HepG2 (cell line): ENCODE results near the gene VPS9D1. TPM values are rescaled to one million over a fixed set of nuclear protein-coding genes. Genes with fewer than 3 reads are reported as not detected.

ENCODE experiments used
- AHR ChIP-seq: IDR thresholded peaks from 2 replicates; pipeline ENCODE4 v1.6.1; 2018; ENCODE audit warnings: missing genetic modification reagents, missing compliant biosample characterization
- EP300 ChIP-seq, 3 experiments: sonication (generic) in 1 of 3; formaldehyde crosslinking in 1 of 3; IDR thresholded peaks; 2 replicates each; pipeline versions ENCODE4 v1.5.1 to v1.6.1; 2011 to 2020; ENCODE audit warnings: low read depth in 2 of 3, low read length in 2 of 3, borderline replicate concordance in 1 of 3, improper control_type of control experiment in 1 of 3, mild to moderate bottlenecking in 1 of 3, missing genetic modification reagents in 1 of 3, moderate library complexity in 1 of 3
- GABPA ChIP-seq, 2 experiments: IDR thresholded peaks; 2 replicates each; pipeline ENCODE4 v1.6.1; 2011 to 2016; ENCODE audit warnings: low read depth in 2 of 2, low read length in 1 of 2, missing biosample characterization in 1 of 2, missing genetic modification characterization in 1 of 2
- KLF12 ChIP-seq: sonication (generic); formaldehyde crosslinking; IDR thresholded peaks from 2 replicates; pipeline ENCODE4 v1.4.0; 2020; ENCODE audit warnings: missing genetic modification reagents, borderline replicate concordance
- MIER2 ChIP-seq: IDR thresholded peaks from 2 replicates; pipeline ENCODE4 v1.6.1; 2016; ENCODE audit warnings: missing biosample characterization, missing genetic modification reagents
- NFKBIZ ChIP-seq: IDR thresholded peaks from 2 replicates; pipeline ENCODE4 v1.6.1; 2018; ENCODE audit warnings: missing genetic modification reagents, missing compliant biosample characterization
- PHF8 ChIP-seq: sonication (generic); formaldehyde crosslinking; IDR thresholded peaks from 2 replicates; pipeline ENCODE4 v1.5.0; 2020; ENCODE audit warnings: missing genetic modification reagents
- PPARG ChIP-seq: conservative IDR thresholded peaks from 2 replicates; pipeline ENCODE4 v1.6.1; 2016; ENCODE audit warnings: missing biosample characterization, missing genetic modification reagents
- SIX1 ChIP-seq: sonication (generic); formaldehyde crosslinking; IDR thresholded peaks from 2 replicates; pipeline ENCODE4 v1.4.0; 2020; ENCODE audit warnings: missing genetic modification reagents, borderline replicate concordance
- SMAD9 ChIP-seq: sonication (generic); formaldehyde crosslinking; IDR thresholded peaks from 2 replicates; pipeline ENCODE4 v1.5.1; 2020; ENCODE audit warnings: mild to moderate bottlenecking, missing genetic modification reagents
- TMF1 ChIP-seq: sonication (generic); formaldehyde crosslinking; IDR thresholded peaks from 2 replicates; pipeline ENCODE4 v1.8.1; 2022; ENCODE audit warnings: low read depth, missing genetic modification reagents
- XBP1 ChIP-seq: sonication (generic); formaldehyde crosslinking; IDR thresholded peaks from 2 replicates; pipeline ENCODE4 v1.5.0; 2020; ENCODE audit warnings: missing genetic modification reagents
- ZBTB7A ChIP-seq: sonication (generic); formaldehyde crosslinking; IDR thresholded peaks from 2 replicates; pipeline ENCODE4 v1.8.0; 2022; ENCODE audit warnings: mild to moderate bottlenecking, missing genetic modification reagents
- ZNF101 ChIP-seq: sonication (generic); formaldehyde crosslinking; IDR thresholded peaks from 2 replicates; pipeline ENCODE4 v1.4.0; 2020; ENCODE audit warnings: mild to moderate bottlenecking, low read depth, missing genetic modification reagents, borderline replicate concordance
- ZNF343 ChIP-seq: sonication (generic); formaldehyde crosslinking; IDR thresholded peaks from 2 replicates; pipeline ENCODE4 v1.4.0; 2020; ENCODE audit warnings: mild to moderate bottlenecking, missing genetic modification reagents
- ZNF619 ChIP-seq: sonication (generic); formaldehyde crosslinking; IDR thresholded peaks from 2 replicates; pipeline ENCODE4 v1.4.0; 2020; ENCODE audit warnings: mild to moderate bottlenecking, missing genetic modification reagents
- ZNF891 ChIP-seq: sonication (generic); formaldehyde crosslinking; IDR thresholded peaks from 2 replicates; pipeline ENCODE4 v1.5.0; 2020; ENCODE audit warnings: mild to moderate bottlenecking, missing genetic modification reagents
- ZSCAN20 ChIP-seq: sonication (generic); formaldehyde crosslinking; IDR thresholded peaks from 2 replicates; pipeline ENCODE4 v1.4.0; 2020; ENCODE audit warnings: missing genetic modification reagents, mild to moderate bottlenecking, borderline replicate concordance
- polyA plus RNA-seq, 8 experiments: library from polyadenylated mRNA; depleted of rRNA in 3 of 8; stranded (reverse) in 7 of 8; unstranded in 1 of 8; fragments of >200 nt; fragmentation: Illumina TruSeq in 4 of 8; extraction: Trizol in 4 of 8; gene quantifications; 2 replicates each; pipeline versions ENCODE4 v1.2.1 to v1.2.3, GENCODE V29; 2011 to 2016; ENCODE audit warnings: low read depth in 4 of 8, missing spikeins in 1 of 8, mixed read lengths in 1 of 8; ENCODE audit not compliant: insufficient read depth in 1 of 8
- total RNA-seq, 5 experiments: library from RNA; depleted of rRNA; stranded (reverse); fragments of >200 nt; fragmentation: Illumina TruSeq; extraction: Trizol; gene quantifications; 2 replicates each; pipeline ENCODE4 v1.2.3, GENCODE V29; 2016; ENCODE audit warnings: low read depth in 1 of 5
- TF ChIP-seq, protein P1 (sequence below): IDR thresholded peaks from 2 replicates; pipeline ENCODE4 v1.6.1; 2016; ENCODE audit warnings: missing compliant biosample characterization, missing genetic modification reagents, borderline replicate concordance
- TF ChIP-seq, protein P2 (sequence below): sonication (generic); formaldehyde crosslinking; IDR thresholded peaks from 2 replicates; pipeline ENCODE4 v1.4.0; 2020; ENCODE audit warnings: missing genetic modification reagents, mild to moderate bottlenecking, borderline replicate concordance
- TF ChIP-seq, protein P3 (sequence below): IDR thresholded peaks from 2 replicates; pipeline ENCODE4 v1.6.1; 2018; ENCODE audit warnings: missing genetic modification reagents
- TF ChIP-seq, protein P4 (sequence below): sonication (generic); formaldehyde crosslinking; conservative IDR thresholded peaks from 2 replicates; pipeline ENCODE4 v1.8.0; 2022; ENCODE audit warnings: low read depth, missing genetic modification reagents
- TF ChIP-seq, protein P5 (sequence below): sonication (generic); formaldehyde crosslinking; IDR thresholded peaks from 2 replicates; pipeline ENCODE4 v1.8.0; 2022; ENCODE audit warnings: mild to moderate bottlenecking, missing genetic modification reagents, borderline replicate concordance

VPS9D1 gene
- total and polyA plus RNA-seq, 2 of the 13 experiments (the other 11 are each of a cell fraction or from before 2014, with no cell fraction given): 10.1 to 13.2 TPM

DNA sequence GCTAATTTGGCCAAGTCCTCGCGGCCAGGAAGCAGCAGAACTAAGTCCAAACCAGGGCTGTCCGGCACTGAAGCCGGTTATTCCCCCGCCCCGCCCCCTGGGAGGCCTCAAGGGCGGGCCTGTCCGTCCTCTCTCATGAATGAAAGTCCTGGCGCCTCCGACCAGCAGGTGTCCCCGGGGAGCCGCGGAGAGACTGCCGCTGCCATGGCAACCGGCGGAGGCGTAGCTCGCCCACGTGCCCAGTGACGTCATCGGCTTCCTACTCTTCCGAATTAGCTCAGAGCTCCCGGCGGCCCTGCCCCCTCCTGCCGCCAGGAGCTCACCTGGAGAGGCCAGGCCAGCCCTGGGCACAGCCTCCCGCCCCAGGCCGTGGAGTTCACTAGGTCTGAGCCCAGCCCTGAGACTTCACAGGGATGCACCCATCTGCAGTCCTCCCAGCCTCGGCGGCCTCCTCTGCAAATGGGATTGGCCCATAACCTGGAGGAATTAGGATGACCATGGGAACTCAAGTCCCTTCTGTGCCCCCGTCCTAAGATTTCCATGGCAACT is 20.5 kb downstream of the VPS9D1 start (continued):
- no peak for TF ChIP-seq PPARG (CRISPR knock-in tag)
- TF ChIP-seq ZNF891 (CRISPR knock-in tag): no peak
- TF ChIP-seq PHF8 (CRISPR knock-in tag): no peak; the same call in none of the 2 replicates
- TF ChIP-seq MIER2 (CRISPR knock-in tag): peak; percentile 45; the same call in 1 of the 2 replicates
- TF ChIP-seq, protein P1, sequence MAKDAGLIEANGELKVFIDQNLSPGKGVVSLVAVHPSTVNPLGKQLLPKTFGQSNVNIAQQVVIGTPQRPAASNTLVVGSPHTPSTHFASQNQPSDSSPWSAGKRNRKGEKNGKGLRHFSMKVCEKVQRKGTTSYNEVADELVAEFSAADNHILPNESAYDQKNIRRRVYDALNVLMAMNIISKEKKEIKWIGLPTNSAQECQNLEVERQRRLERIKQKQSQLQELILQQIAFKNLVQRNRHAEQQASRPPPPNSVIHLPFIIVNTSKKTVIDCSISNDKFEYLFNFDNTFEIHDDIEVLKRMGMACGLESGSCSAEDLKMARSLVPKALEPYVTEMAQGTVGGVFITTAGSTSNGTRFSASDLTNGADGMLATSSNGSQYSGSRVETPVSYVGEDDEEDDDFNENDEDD: peak; percentile 54; the same call in 1 of the 2 replicates
- TF ChIP-seq AHR (CRISPR knock-in tag): no peak; the same call in 1 of the 2 replicates
- TF ChIP-seq NFKBIZ (CRISPR knock-in tag): 0 out of 2 replicates have a peak, but pooled peaks have one; percentile 59
- TF ChIP-seq SIX1 (CRISPR knock-in tag): peak; percentile 58; the same call in 1 of the 2 replicates
- TF ChIP-seq ZNF343 (CRISPR knock-in tag): peak; percentile 80; the same call in 1 of the 2 replicates
- TF ChIP-seq GABPA (IDR thresholded peaks at IDR 0.05; ENCODE audit: low read depth, low read length): no peak
- TF ChIP-seq GABPA (CRISPR knock-in tag; IDR thresholded peaks at IDR 0.05; ENCODE audit: low read depth): no peak
- peak; percentile 56; the same call in 1 of the 2 replicates for TF ChIP-seq XBP1 (CRISPR knock-in tag)
- TF ChIP-seq ZNF101 (CRISPR knock-in tag): no peak
- TF ChIP-seq, protein P2, sequence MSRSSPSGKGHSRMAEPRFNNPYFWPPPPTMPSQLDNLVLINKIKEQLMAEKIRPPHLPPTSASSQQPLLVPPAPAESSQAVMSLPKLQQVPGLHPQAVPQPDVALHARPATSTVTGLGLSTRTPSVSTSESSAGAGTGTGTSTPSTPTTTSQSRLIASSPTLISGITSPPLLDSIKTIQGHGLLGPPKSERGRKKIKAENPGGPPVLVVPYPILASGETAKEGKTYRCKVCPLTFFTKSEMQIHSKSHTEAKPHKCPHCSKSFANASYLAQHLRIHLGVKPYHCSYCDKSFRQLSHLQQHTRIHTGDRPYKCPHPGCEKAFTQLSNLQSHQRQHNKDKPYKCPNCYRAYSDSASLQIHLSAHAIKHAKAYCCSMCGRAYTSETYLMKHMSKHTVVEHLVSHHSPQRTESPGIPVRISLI: no peak
- peak; percentile 70 for TF ChIP-seq ZSCAN20 (CRISPR knock-in tag)
- TF ChIP-seq SMAD9 (CRISPR knock-in tag): no peak
- TF ChIP-seq, protein P3, sequence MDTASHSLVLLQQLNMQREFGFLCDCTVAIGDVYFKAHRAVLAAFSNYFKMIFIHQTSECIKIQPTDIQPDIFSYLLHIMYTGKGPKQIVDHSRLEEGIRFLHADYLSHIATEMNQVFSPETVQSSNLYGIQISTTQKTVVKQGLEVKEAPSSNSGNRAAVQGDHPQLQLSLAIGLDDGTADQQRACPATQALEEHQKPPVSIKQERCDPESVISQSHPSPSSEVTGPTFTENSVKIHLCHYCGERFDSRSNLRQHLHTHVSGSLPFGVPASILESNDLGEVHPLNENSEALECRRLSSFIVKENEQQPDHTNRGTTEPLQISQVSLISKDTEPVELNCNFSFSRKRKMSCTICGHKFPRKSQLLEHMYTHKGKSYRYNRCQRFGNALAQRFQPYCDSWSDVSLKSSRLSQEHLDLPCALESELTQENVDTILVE: no peak; the same call in 1 of the 2 replicates
- TF ChIP-seq TMF1 (CRISPR knock-in tag): peak; percentile 84; the same call in 1 of the 2 replicates
- TF ChIP-seq KLF12 (CRISPR knock-in tag): peak; percentile 81; the same call in 1 of the 2 replicates
- TF ChIP-seq EP300 (IDR thresholded peaks at IDR 0.05; ENCODE audit: low read depth in 2 of 2, low read length in 2 of 2): peak in 1 of 2 experiments; percentile 53; a peak in 1 of 4 replicates
- TF ChIP-seq EP300 (CRISPR knock-in tag; IDR thresholded peaks at IDR 0.05; ENCODE audit: borderline replicate concordance): peak; percentile 27; the same call in 1 of the 2 replicates
- TF ChIP-seq, protein P4, sequence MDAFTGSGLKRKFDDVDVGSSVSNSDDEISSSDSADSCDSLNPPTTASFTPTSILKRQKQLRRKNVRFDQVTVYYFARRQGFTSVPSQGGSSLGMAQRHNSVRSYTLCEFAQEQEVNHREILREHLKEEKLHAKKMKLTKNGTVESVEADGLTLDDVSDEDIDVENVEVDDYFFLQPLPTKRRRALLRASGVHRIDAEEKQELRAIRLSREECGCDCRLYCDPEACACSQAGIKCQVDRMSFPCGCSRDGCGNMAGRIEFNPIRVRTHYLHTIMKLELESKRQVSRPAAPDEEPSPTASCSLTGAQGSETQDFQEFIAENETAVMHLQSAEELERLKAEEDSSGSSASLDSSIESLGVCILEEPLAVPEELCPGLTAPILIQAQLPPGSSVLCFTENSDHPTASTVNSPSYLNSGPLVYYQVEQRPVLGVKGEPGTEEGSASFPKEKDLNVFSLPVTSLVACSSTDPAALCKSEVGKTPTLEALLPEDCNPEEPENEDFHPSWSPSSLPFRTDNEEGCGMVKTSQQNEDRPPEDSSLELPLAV (CRISPR knock-in tag): no peak
- peak; percentile 66; the same call in 1 of the 2 replicates for TF ChIP-seq ZNF619
- TF ChIP-seq ZBTB7A (CRISPR knock-in tag): no peak; the same call in 1 of the 2 replicates
- TF ChIP-seq, protein P5, sequence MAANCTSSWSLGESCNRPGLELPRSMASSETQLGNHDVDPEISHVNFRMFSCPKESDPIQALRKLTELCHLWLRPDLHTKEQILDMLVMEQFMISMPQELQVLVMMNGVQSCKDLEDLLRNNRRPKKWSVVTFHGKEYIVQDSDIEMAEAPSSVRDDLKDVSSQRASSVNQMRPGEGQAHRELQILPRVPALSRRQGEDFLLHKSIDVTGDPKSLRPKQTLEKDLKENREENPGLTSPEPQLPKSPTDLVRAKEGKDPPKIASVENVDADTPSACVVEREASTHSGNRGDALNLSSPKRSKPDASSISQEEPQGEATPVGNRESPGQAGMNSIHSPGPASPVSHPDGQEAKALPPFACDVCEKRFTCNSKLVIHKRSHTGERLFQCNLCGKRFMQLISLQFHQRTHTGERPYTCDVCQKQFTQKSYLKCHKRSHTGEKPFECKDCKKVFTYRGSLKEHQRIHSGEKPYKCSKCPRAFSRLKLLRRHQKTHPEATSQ (CRISPR knock-in tag): no peak
